Measurements from ENCODE around the gene LYPD6.

Gene LYPD6

GRCh38 chr2:149443150-149443549 lies 112.8 kb downstream of the LYPD6 start:
- Histone ChIP-seq H4K20me1 (ENCODE audit: insufficient read depth, low read length) (no peaks in the 10 kb centered on the region), H3K9ac (ENCODE audit: low read length) (no peak overlapping the region), H3K9me2 (replicated peaks; ENCODE audit: insufficient read depth, low read length) (no peaks in the 10 kb centered on the region), H3K4me3 (ENCODE audit: low read length) (no peak overlapping the region), H3K36me3 (replicated peaks; ENCODE audit: insufficient read depth, low read length) (no peaks in the 10 kb centered on the region), H3K27ac (ENCODE audit: low read length) (no peak overlapping the region), H3K4me1 (ENCODE audit: low read length) (no peaks in the 10 kb centered on the region), H3K79me2 (ENCODE audit: low read length) (no peaks in the 10 kb centered on the region), H3K9me3 (replicated peaks; ENCODE audit: insufficient read depth, low read length) (no peaks in the 10 kb centered on the region), H2AFZ (ENCODE audit: low read length) (no peak overlapping the region), H3F3A (ENCODE audit: insufficient read depth, low read length) (no peaks in the 10 kb centered on the region), H3K4me2 (ENCODE audit: low read depth, low read length) (no peak overlapping the region), H3K27me3 (replicated peaks; ENCODE audit: insufficient read depth, low read length) (no peaks in the 10 kb centered on the region)
- TF ChIP-seq CTCF (IDR thresholded peaks at IDR 0.05; ENCODE audit: low read length) = no peak
- no peak for TF ChIP-seq EZH2phosphoT487 (IDR thresholded peaks at IDR 0.05; ENCODE audit: low read length)
- TF ChIP-seq EZH2 (optimal IDR thresholded peaks at IDR 0.05; ENCODE audit: low read depth, low read length) = no peak
- DNase-seq = no peak

- no peaks in the 10 kb centered on the region for H3K9me2 ChIP-seq (replicated peaks; ENCODE audit: insufficient read depth, low read length)
- H3K9me3 ChIP-seq (replicated peaks; ENCODE audit: insufficient read depth, low read length) = no peaks in the 10 kb centered on the region
- H2AFZ ChIP-seq (ENCODE audit: low read length) = no peak overlapping the region
- no peaks in the 10 kb centered on the region for H3K4me1 ChIP-seq (ENCODE audit: low read length)
- H3K27me3 ChIP-seq (replicated peaks; ENCODE audit: insufficient read depth, low read length) = no peaks in the 10 kb centered on the region
- H3K79me2 ChIP-seq (ENCODE audit: low read length) = no peaks in the 10 kb centered on the region
- no peak overlapping the region for H3K27ac ChIP-seq (ENCODE audit: low read length)
- H4K20me1 ChIP-seq (ENCODE audit: insufficient read depth, low read length) = no peaks in the 10 kb centered on the region
- no peaks in the 10 kb centered on the region for H3F3A ChIP-seq (ENCODE audit: insufficient read depth, low read length)
- H3K4me3 ChIP-seq (ENCODE audit: low read length) = no peak overlapping the region
- no peaks in the 10 kb centered on the region for H3K36me3 ChIP-seq (replicated peaks; ENCODE audit: insufficient read depth, low read length)
- no peak overlapping the region for H3K9ac ChIP-seq (ENCODE audit: low read length)
- TF ChIP-seq CTCF (IDR thresholded peaks at IDR 0.05; ENCODE audit: low read length) = no peak
- no peak overlapping the region for H3K4me2 ChIP-seq (ENCODE audit: low read depth, low read length)
- no peak for DNase-seq
Measured at GRCh38 chr2:149446748-149447147, 116.4 kb downstream of the LYPD6 start.

- Histone ChIP-seq H3K36me3 (replicated peaks; ENCODE audit: insufficient read depth, low read length) (no peaks in the 10 kb centered on the region), H4K20me1 (ENCODE audit: insufficient read depth, low read length) (no peaks in the 10 kb centered on the region), H3K4me3 (ENCODE audit: low read length) (no peak overlapping the region), H3K9me3 (replicated peaks; ENCODE audit: insufficient read depth, low read length) (no peaks in the 10 kb centered on the region), H3F3A (ENCODE audit: insufficient read depth, low read length) (no peaks in the 10 kb centered on the region), H3K9ac (ENCODE audit: low read length) (no peak overlapping the region), H3K79me2 (ENCODE audit: low read length) (no peaks in the 10 kb centered on the region), H2AFZ (ENCODE audit: low read length) (no peak overlapping the region), H3K27me3 (replicated peaks; ENCODE audit: insufficient read depth, low read length) (no peaks in the 10 kb centered on the region), H3K27ac (ENCODE audit: low read length) (no peak overlapping the region), H3K4me1 (ENCODE audit: low read length) (no peaks in the 10 kb centered on the region), H3K9me2 (replicated peaks; ENCODE audit: insufficient read depth, low read length) (no peaks in the 10 kb centered on the region), H3K4me2 (ENCODE audit: low read depth, low read length) (no peak overlapping the region)
- no peak for DNase-seq
- TF ChIP-seq EZH2phosphoT487 (IDR thresholded peaks at IDR 0.05; ENCODE audit: low read length) (no peak), EZH2 (optimal IDR thresholded peaks at IDR 0.05; ENCODE audit: low read depth, low read length) (no peak), CTCF (IDR thresholded peaks at IDR 0.05; ENCODE audit: low read length) (no peak)
Measured at GRCh38 chr2:149448315-149448714, 117.9 kb downstream of the LYPD6 start.

Measured in MM.1S (cell line).